ENCODE measurements around the gene PDCD10.

The PDCD10 gene

GRCh38 chr3:167671878-167672427 is 62.7 kb downstream of the PDCD10 start:
- no peak for DNase-seq

GRCh38 chr3:167669699-167670098 is 65.0 kb downstream of the PDCD10 start:
- no peak for DNase-seq

DNA sequence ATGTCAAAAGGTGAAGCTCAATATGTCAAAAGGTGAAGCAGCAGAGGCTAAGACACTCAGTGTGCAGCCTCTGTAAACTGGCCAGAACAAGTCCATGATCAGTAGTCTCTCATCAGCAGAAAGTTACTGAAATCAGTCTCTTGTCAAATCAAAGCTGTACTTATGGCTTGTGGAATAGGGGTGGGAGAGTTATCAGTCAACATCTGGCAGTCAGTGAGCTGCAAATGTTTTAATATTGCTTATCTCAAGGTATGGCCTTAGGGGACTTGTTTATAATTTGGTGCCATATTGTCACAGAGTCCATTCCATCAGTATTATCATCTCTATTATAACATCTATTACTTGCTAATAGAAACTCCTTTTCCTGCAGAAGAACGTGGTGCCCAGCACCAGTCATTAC is 66.0 kb downstream of the PDCD10 start:
- no peak for DNase-seq

DNA sequence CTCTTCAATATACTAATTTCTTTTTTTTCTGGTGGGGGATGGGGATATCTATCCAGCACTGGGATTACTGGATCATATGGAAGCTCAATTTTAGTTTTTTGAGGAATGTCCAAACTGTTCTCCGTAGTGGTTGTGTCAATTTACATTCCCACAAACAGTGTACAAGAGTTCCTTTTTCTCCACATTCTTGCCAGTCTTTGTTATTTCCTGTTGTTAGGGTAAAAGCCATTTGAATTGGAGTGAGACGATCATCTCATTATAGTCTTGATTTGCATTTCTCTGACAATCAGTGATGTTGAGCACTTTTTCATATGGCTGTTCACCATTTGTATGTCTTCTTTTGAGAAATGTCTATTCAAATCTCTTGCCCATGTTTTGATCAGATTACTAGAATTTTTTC is 68.1 kb downstream of the PDCD10 start:
- no peak for DNase-seq

GRCh38 chr3:167662919-167663400 is 71.7 kb downstream of the PDCD10 start:
- no peak for DNase-seq

DNA sequence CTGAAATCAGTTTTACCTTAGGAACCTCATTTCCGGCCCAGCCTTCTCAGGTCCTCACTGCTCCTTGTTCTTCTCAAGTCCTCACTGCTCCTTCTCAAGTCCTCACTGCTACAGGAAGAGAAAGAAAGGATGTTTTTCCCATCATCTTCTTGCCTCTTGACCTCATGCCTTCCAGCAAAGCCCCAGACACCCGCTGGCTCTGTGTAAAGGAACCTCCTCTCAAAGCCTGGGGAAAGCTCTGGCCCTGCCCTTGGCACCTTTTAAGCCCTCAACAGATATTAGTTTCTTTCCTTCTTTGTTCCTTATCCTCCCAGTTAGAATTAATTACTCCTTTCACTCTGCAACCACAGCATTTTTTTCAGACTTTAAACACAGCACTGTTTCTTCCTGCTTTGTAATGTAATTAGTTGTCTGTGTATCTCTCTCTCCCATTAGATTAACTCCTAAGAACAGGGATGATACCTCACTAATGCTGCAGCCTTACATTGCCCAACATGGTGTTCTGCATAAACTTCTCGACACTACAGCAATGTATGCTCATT is 76.9 kb downstream of the PDCD10 start:
- DNase-seq, result no peak

- no peak for DNase-seq
These were observed 77.9 kb downstream of the PDCD10 start for GRCh38 chr3:167656821-167657220.

DNA sequence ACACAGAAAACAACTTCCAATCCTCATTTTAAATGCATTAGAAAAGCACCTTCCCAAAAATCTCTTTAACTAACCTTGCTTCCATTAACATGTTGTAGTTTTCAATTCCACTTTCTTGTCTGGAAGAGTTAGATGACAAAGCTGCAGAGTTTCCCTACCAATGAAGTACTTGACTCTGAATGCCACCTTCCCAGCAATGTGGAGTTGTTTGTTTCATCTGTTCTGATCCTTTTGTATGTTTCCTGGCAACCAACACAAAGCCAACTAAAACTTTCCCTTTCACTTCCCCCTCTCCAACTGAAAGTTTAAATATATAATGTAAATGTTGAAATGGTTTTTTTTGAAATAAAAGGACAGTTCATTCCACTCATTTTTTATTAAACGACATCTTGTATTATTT is 80.9 kb downstream of the PDCD10 start, which contains the start of gene WDR49:
TSS of gene WDR49 (minus strand) at position 183 of the 400 bp plus-strand sequence. CDS start 517 bp downstream, outside the sequence.
- no peak for DNase-seq

DNA sequence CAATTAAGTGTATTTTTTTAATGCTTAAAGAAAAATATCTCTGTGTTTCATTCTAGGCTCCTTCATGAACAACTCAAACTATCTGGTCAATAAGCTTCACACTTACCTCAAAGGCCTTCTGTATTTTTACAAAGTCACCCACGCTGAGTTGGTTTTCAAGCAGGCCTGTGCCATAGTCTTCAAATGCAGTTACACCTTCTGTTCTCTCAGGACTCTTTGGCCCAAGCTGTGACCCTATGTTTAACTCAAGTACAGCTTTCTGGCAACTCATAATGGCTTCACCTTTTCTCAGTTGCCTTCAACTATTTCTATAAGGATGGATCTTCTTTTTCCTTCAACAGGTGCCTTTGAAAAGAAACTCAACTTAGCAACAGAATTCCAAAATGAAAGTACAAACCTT is 81.5 kb downstream of the PDCD10 start:
- no peak for DNase-seq

- DNase-seq, result no peak
These were observed 82.9 kb downstream of the PDCD10 start for GRCh38 chr3:167651826-167652225.

DNA sequence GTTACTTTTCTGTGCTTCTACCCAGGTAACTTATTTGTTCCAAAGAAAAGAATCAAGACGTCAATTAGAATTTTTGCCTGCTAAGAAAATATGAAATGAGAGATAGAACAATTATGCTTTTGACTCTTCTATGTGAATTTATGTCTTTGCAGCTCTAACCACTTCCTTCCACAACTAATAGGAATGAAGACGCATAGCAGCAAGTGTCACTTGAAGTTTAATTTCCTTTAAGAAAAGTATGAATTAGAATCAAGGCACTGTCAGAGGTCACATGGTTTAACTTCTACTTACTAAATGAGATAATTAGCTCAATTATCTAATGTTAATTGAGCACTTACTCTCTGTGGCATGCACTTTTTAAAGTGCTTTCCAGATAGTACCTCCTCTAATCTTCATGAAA is 84.2 kb downstream of the PDCD10 start:
- DNase-seq, result no peak

- DNase-seq, result no peak
These were observed 84.9 kb downstream of the PDCD10 start for GRCh38 chr3:167649746-167650145.

DNA sequence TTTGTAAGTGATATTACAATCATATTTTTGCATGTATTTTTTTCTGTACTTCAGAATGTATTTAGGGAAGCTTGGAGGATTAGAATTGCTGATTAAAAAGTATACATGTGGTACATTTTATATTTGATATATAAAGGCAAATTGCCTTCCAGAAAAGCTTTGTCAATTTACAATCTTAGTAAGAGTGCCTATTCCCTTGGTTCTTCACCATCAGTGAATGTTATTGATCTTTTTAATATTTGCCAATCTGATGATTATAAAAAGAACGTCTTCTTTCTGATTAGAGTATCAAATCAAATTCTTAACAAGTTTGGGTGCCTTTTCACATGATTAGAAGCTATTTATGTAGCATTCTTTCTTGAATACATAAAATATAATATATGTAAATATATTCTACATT is 90.1 kb downstream of the PDCD10 start:
- DNase-seq, result no peak

Data from activated CD4-positive, alpha-beta T cell treated with anti-CD3 and anti-CD28 coated beads, Interleukin-10, Interleukin-2, amounts not matched to agents 100 ng/mL and 50 ng/mL, durations not matched to agents 16 hours and 8 hours (primary cell).